ENCODE data around the gene FARS2. TPM values are rescaled to one million over a fixed set of nuclear protein-coding genes. Genes with fewer than 3 reads are reported as not detected.

Gene FARS2
- total RNA-seq, 1 donor from 2014 or later: 18.3 TPM

DNA sequence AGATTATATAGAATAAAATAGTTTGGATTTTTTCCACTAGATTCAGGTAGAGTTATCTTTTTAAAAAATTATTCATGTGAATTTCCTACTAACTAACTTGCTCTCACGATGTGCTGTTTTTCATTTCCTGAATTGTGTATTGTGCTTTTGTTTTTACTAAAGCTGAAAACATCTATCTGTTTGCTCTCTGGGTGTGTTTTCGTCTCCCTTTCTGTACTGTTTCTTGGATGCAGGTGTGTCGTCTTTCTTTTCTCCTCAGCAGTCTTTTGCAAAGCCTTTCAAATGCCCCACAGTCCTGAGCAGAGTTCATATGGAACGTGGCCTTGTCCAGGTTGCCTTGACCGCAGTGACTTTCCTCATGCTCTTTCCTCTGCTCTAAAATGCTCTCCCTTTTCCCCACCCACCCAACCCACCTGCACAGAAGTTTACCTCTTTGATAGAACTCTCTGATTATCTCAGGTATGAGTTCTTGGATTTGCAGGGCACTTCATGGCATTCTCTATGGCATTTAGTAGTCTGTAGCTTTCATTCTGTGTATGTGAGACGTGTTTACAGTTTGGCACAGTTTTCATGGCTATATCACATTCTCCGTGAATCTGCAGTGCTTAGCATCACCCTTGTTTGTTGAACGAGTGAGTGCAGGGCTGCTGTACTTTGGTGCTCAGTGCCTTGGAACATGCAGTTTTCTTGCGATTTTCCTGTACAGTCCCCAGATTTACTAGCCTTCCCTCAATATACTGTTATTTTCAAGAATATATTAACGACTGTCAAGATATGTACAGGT is 77.1 kb downstream of the FARS2 start:
- ATAC-seq: no peak

DNA sequence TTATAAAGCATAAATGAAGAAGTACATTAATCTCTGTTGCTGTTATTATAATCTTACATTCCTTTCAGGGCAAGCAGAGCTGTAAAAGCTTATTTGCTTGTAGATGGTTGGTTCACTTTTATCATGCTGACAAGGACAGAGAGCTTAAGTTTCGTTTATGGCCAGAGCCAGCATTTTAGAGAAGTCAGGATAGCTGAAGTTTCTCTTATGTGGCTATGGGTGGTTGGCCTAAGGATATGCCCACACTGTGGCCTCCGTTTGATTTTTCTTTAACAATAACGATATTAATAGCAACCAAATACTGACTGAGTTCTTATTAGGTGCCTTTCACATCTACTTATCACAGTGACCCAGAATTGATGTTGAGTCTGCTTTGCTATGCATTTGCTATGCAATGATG is 78.5 kb downstream of the FARS2 start:
- DNase-seq (no peak), ATAC-seq (no peak)
- TF ChIP-seq, protein P1, sequence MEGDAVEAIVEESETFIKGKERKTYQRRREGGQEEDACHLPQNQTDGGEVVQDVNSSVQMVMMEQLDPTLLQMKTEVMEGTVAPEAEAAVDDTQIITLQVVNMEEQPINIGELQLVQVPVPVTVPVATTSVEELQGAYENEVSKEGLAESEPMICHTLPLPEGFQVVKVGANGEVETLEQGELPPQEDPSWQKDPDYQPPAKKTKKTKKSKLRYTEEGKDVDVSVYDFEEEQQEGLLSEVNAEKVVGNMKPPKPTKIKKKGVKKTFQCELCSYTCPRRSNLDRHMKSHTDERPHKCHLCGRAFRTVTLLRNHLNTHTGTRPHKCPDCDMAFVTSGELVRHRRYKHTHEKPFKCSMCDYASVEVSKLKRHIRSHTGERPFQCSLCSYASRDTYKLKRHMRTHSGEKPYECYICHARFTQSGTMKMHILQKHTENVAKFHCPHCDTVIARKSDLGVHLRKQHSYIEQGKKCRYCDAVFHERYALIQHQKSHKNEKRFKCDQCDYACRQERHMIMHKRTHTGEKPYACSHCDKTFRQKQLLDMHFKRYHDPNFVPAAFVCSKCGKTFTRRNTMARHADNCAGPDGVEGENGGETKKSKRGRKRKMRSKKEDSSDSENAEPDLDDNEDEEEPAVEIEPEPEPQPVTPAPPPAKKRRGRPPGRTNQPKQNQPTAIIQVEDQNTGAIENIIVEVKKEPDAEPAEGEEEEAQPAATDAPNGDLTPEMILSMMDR (IDR thresholded peaks at IDR 0.05): no peak
- Histone ChIP-seq H3K4me1 (no peaks in the 10 kb centered on the region), H3K27me3 (no peaks in the 10 kb centered on the region), H3K4me3 (no peak overlapping the region), H3K9me3 (no peaks in the 10 kb centered on the region), H3K27ac (no peak overlapping the region), H3K36me3 (no peaks in the 10 kb centered on the region)
- intact Hi-C loops (cut with DNase I): no loop called here

More for the DNA sequence above, 77.1 kb downstream of the FARS2 start:
- no peaks in the 10 kb centered on the region for H3K9me3 ChIP-seq
- TF ChIP-seq, protein P1 (IDR thresholded peaks at IDR 0.05): no peak
- DNase-seq: no peak
- no peaks in the 10 kb centered on the region for H3K36me3 ChIP-seq
- no peaks in the 10 kb centered on the region for H3K4me1 ChIP-seq
- intact Hi-C loops (cut with DNase I): no loop called here
- no peak overlapping the region for H3K4me3 ChIP-seq
- H3K27ac ChIP-seq: no peak overlapping the region
- no peaks in the 10 kb centered on the region for H3K27me3 ChIP-seq

DNA sequence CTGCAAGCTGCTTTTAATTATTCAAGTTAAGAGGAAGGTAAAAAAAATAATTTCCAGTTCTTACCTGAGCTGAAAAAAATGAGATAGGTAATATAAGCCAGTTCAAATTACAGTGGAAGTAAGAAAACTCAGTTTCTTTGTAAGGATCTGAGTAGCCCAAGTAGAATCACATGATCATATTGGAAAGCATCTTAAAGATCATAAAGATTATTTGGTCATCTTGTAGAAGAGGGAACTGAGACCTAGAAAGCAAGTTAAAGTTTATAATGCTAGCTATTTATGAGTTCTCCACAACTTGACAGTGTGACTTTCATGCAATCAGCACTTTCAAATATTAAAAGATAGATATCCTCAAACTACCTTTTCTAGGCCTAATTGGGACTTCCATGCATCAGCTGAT is 80.5 kb downstream of the FARS2 start:
- H3K9me3 ChIP-seq: no peaks in the 10 kb centered on the region
- no peaks in the 10 kb centered on the region for H3K27me3 ChIP-seq
- ATAC-seq: no peak
- TF ChIP-seq, protein P1 (IDR thresholded peaks at IDR 0.05): no peak
- no peaks in the 10 kb centered on the region for H3K4me1 ChIP-seq
- DNase-seq: no peak
- H3K4me3 ChIP-seq: no peak overlapping the region
- no peak overlapping the region for H3K27ac ChIP-seq
- no peaks in the 10 kb centered on the region for H3K36me3 ChIP-seq
- intact Hi-C loops (cut with DNase I): no loop called here

DNA sequence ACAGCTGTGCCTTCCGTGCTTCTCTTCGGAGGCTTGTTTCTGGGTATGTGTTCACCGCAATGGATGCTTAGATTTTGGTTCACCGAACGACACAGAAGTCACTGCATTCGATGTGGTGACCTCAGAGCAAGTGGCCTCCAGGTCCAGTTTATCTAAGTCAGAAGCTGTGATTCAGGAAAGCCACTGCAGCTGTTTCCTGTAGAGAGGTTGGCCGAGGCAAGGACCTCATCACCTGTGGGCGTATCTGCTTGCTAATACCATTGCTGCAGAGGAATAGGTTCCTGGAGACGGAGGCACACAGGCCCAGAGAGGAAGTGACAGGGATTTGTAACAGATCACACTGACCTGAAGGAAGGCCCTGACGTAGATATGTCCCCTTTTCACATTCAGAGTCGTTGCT is 82.7 kb downstream of the FARS2 start:
- Histone ChIP-seq H3K9me3 (no peaks in the 10 kb centered on the region), H3K27ac (no peak overlapping the region), H3K4me1 (no peaks in the 10 kb centered on the region), H3K4me3 (no peak overlapping the region), H3K36me3 (no peaks in the 10 kb centered on the region), H3K27me3 (no peaks in the 10 kb centered on the region)
- DNase-seq: no peak
- TF ChIP-seq, protein P1 (IDR thresholded peaks at IDR 0.05): no peak
- intact Hi-C loops (cut with DNase I): no loop called here
- ATAC-seq: no peak

DNA sequence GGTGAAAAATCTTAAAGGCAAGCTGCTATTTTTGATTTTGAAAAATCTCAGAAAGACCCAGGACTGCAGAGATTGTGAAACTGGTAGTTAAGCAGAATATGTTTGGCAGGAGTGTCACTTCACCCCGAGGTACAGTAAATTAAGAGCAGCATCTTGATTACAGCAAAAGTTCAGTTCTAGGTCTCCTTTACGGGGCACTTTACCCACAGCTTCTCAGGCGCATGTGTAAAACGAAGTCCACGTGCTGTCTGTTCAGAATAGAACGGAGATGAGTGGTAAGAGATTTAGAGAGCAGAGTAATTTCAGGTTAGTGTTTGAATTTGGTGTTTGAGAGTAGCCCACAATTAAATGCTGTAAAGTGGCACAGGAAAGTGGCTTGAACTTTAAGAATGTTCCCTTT is 84.0 kb downstream of the FARS2 start:
- no peak for ATAC-seq
- no peak overlapping the region for H3K4me3 ChIP-seq
- intact Hi-C loops (cut with DNase I): no loop called here

More for the DNA sequence above, 84.0 kb downstream of the FARS2 start:
- Histone ChIP-seq H3K27me3 (no peaks in the 10 kb centered on the region), H3K9me3 (no peaks in the 10 kb centered on the region), H3K4me1 (no peaks in the 10 kb centered on the region), H3K36me3 (no peaks in the 10 kb centered on the region), H3K27ac (no peak overlapping the region)
- no peak for DNase-seq
- TF ChIP-seq, protein P1 (IDR thresholded peaks at IDR 0.05): no peak

Measured in upper lobe of right lung (tissue), 1 donor.